ACC112 (cell line): ENCODE results near the gene LMO4.

Source experiments
- H2AFZ ChIP-seq: fragments of 200-600 bp; sonication (generic); one replicate; pipeline ENCODE4 v1.6.0; 2017; ENCODE audit warnings: antibody characterized with exemption, low read length; ENCODE audit not compliant: unreplicated experiment
- H3K27ac ChIP-seq: fragments of 200-600 bp; sonication (generic); 2 replicates; pipeline ENCODE4 v1.5.1; 2014; ENCODE audit warnings: low read depth, mild to moderate bottlenecking, antibody characterized with exemption, low read length, moderate library complexity
- H3K27me3 ChIP-seq: fragments of 200-600 bp; sonication (generic); 2 replicates; pipeline ENCODE4 v1.6.1; 2014; ENCODE audit warnings: mild to moderate bottlenecking, antibody characterized with exemption, low read length, moderate library complexity, mixed read lengths; ENCODE audit not compliant: insufficient read depth
- H3K36me3 ChIP-seq: fragments of 200-600 bp; sonication (generic); 2 replicates; pipeline ENCODE4 v1.6.1; 2016; ENCODE audit warnings: mild to moderate bottlenecking, antibody characterized with exemption, low read length, moderate library complexity, mixed read lengths; ENCODE audit not compliant: insufficient read depth
- H3K4me1 ChIP-seq: fragments of 200-600 bp; sonication (generic); one replicate; pipeline ENCODE4 v1.6.1; 2016; ENCODE audit warnings: low read length, mixed read lengths; ENCODE audit not compliant: insufficient read depth, unreplicated experiment, control insufficient read depth
- H3K4me3 ChIP-seq: fragments of 200-600 bp; sonication (generic); 2 replicates; pipeline ENCODE4 v1.5.1; 2014; ENCODE audit warnings: mild to moderate bottlenecking, low read depth, low read length
- H3K79me2 ChIP-seq: fragments of 200-600 bp; sonication (generic); one replicate; pipeline ENCODE4 v1.6.0; 2016; ENCODE audit warnings: low read length; ENCODE audit not compliant: control insufficient read depth, unreplicated experiment, insufficient read depth

LMO4 gene

GRCh38 chr1:87300628-87301027 is 28.1 kb upstream of the LMO4 start:
- Histone ChIP-seq H3K36me3 (no peaks in the 10 kb centered on the region), H2AFZ (no peak overlapping the region), H3K27me3 (peaks cover 16% of the 10 kb centered on the region), H3K27ac (no peak overlapping the region), H3K79me2 (no peaks in the 10 kb centered on the region), H3K4me1 (no peaks in the 10 kb centered on the region), H3K4me3 (no peak overlapping the region)

- no peak overlapping the region for H2AFZ ChIP-seq
- H3K27ac ChIP-seq, result no peak overlapping the region
- H3K79me2 ChIP-seq, result no peaks in the 10 kb centered on the region
- H3K4me3 ChIP-seq, result no peak overlapping the region
- no peaks in the 10 kb centered on the region for H3K36me3 ChIP-seq
- H3K27me3 ChIP-seq, result peaks cover 51% of the 10 kb centered on the region
- H3K4me1 ChIP-seq, result no peaks in the 10 kb centered on the region
Measured at GRCh38 chr1:87305151-87305550, 23.5 kb upstream of the LMO4 start.

- peaks cover 52% of the 10 kb centered on the region for H3K27me3 ChIP-seq
- H3K79me2 ChIP-seq, result no peaks in the 10 kb centered on the region
- no peak overlapping the region for H2AFZ ChIP-seq
- H3K27ac ChIP-seq, result no peak overlapping the region
- H3K36me3 ChIP-seq, result no peaks in the 10 kb centered on the region
- H3K4me1 ChIP-seq, result no peaks in the 10 kb centered on the region
- no peak overlapping the region for H3K4me3 ChIP-seq
Measured at GRCh38 chr1:87305762-87306161, 22.9 kb upstream of the LMO4 start.

GRCh38 chr1:87307306-87307705 is 21.4 kb upstream of the LMO4 start:
- no peaks in the 10 kb centered on the region for H3K36me3 ChIP-seq
- H3K4me3 ChIP-seq, result no peak overlapping the region
- H2AFZ ChIP-seq, result no peak overlapping the region
- no peaks in the 10 kb centered on the region for H3K79me2 ChIP-seq
- H3K4me1 ChIP-seq, result no peaks in the 10 kb centered on the region
- peaks cover 55% of the 10 kb centered on the region for H3K27me3 ChIP-seq
- H3K27ac ChIP-seq, result no peak overlapping the region

GRCh38 chr1:87307931-87308330 is 20.7 kb upstream of the LMO4 start:
- Histone ChIP-seq H3K27ac (no peak overlapping the region), H2AFZ (no peak overlapping the region), H3K36me3 (no peaks in the 10 kb centered on the region)

GRCh38 chr1:87314091-87314490 is 14.6 kb upstream of the LMO4 start:
- no peaks in the 10 kb centered on the region for H3K36me3 ChIP-seq
- no peak overlapping the region for H3K27ac ChIP-seq
- H3K27me3 ChIP-seq, result peaks cover 39% of the 10 kb centered on the region
- no peaks in the 10 kb centered on the region for H3K4me1 ChIP-seq
- no peaks in the 10 kb centered on the region for H3K79me2 ChIP-seq
- no peak overlapping the region for H2AFZ ChIP-seq
- no peak overlapping the region for H3K4me3 ChIP-seq

More at GRCh38 chr1:87307931-87308330, 20.7 kb upstream of the LMO4 start:
- Histone ChIP-seq H3K4me3 (no peak overlapping the region), H3K4me1 (no peaks in the 10 kb centered on the region), H3K79me2 (no peaks in the 10 kb centered on the region), H3K27me3 (peaks cover 52% of the 10 kb centered on the region)

- Histone ChIP-seq H2AFZ (no peak overlapping the region), H3K27me3 (peaks cover 27% of the 10 kb centered on the region), H3K27ac (no peak overlapping the region), H3K36me3 (no peaks in the 10 kb centered on the region), H3K4me1 (no peaks in the 10 kb centered on the region), H3K79me2 (no peaks in the 10 kb centered on the region), H3K4me3 (no peak overlapping the region)
Measured at GRCh38 chr1:87318056-87318650, 10.5 kb upstream of the LMO4 start.

GRCh38 chr1:87318806-87319205 is 9.9 kb upstream of the LMO4 start:
- Histone ChIP-seq H3K36me3 (no peaks in the 10 kb centered on the region), H3K4me1 (no peaks in the 10 kb centered on the region), H3K27me3 (peaks cover 24% of the 10 kb centered on the region), H3K27ac (no peak overlapping the region), H3K4me3 (no peak overlapping the region), H2AFZ (no peak overlapping the region), H3K79me2 (no peaks in the 10 kb centered on the region)

- no peaks in the 10 kb centered on the region for H3K27me3 ChIP-seq
- H3K27ac ChIP-seq, result no peak overlapping the region
- H3K79me2 ChIP-seq, result peaks cover 19% of the 10 kb centered on the region
- no peaks in the 10 kb centered on the region for H3K36me3 ChIP-seq
- H3K4me3 ChIP-seq, result no peak overlapping the region
- H3K4me1 ChIP-seq, result peaks cover 6% of the 10 kb centered on the region
- peak overlapping the region; percentile 26 for H2AFZ ChIP-seq
Measured at GRCh38 chr1:87325982-87326738, 2.5 kb upstream of the LMO4 start.

GRCh38 chr1:87327376-87328271 is 1.1 kb upstream of the LMO4 start:
- Histone ChIP-seq H3K79me2 (peaks cover 28% of the 10 kb centered on the region), H3K36me3 (no peaks in the 10 kb centered on the region), H2AFZ (peak overlapping the region; percentile 34), H3K4me1 (peaks cover 11% of the 10 kb centered on the region), H3K4me3 (peak overlapping the region; percentile 79), H3K27ac (peak overlapping the region; percentile 49), H3K27me3 (no peaks in the 10 kb centered on the region)
